Fibroblast of pulmonary artery (primary cell): ENCODE data around the gene PATJ.
"Not testable (repeated sequence)": the region's sequence is repeated elsewhere in the genome, so short reads cannot be mapped to it uniquely, and the experiment has no call there.

Experiments used
- DNase-seq: peaks from one replicate; pipeline ENCODE4 v3.0.0-alpha.2; 2010; ENCODE audit warnings: low read depth
- H3K4me3 ChIP-seq: replicated peaks from 2 replicates; pipeline ENCODE4 v1.5.1; 2011; ENCODE audit warnings: low read depth, mild to moderate bottlenecking, control low read depth, low read length, moderate library complexity
- TF ChIP-seq, protein P1 (sequence below): IDR thresholded peaks from 2 replicates; pipeline ENCODE4 v1.5.1; 2011; ENCODE audit warnings: mild to moderate bottlenecking, control low read depth, low read length, inconsistent platforms; ENCODE audit errors: missing control alignments

Gene PATJ

DNA sequence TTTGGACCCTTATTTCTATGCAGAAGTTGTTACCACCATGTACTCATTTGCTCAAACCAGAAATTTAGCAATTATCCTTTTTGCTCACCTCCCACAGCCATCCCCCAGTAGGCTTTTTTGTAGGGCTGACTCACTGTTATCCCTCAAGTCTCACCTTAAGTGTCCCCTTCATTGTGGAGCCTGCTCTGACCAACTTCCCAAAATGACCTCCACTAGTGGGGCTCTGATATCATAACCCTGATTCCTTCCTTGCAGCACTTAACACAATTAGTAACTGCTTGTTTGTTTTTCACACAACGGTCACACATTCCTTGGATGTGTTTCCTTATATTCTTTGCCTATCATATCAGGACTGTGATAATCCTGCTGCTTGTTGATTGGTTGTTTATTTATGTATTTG lies 76.7 kb downstream of the PATJ start:
- TF ChIP-seq, protein P1, sequence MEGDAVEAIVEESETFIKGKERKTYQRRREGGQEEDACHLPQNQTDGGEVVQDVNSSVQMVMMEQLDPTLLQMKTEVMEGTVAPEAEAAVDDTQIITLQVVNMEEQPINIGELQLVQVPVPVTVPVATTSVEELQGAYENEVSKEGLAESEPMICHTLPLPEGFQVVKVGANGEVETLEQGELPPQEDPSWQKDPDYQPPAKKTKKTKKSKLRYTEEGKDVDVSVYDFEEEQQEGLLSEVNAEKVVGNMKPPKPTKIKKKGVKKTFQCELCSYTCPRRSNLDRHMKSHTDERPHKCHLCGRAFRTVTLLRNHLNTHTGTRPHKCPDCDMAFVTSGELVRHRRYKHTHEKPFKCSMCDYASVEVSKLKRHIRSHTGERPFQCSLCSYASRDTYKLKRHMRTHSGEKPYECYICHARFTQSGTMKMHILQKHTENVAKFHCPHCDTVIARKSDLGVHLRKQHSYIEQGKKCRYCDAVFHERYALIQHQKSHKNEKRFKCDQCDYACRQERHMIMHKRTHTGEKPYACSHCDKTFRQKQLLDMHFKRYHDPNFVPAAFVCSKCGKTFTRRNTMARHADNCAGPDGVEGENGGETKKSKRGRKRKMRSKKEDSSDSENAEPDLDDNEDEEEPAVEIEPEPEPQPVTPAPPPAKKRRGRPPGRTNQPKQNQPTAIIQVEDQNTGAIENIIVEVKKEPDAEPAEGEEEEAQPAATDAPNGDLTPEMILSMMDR: no peak
- DNase-seq: no peak
- H3K4me3 ChIP-seq: no peak overlapping the region

DNA sequence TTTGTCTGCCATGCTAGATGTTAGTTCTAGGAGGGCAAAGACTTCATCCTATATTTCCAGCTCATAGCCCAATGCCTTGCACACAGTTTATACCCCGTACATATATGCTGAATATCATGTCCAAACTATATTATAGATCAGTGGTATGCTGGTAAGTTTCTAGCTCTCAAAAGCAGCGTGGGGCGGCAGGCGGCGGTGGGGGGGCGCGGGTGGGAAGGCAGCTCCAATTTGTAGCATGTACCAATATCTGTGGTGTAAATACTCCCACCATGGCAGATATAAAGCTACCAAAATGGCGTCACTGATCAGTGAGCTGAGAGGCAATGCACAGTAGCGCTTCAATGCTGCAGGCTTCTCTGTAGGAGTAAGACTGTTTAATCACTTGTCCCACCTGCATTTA lies 77.1 kb downstream of the PATJ start:
- DNase-seq: no peak
- TF ChIP-seq, protein P1: no peak
- H3K4me3 ChIP-seq: no peak overlapping the region

- TF ChIP-seq, protein P1: no peak
- no peak for DNase-seq
- H3K4me3 ChIP-seq: no peak overlapping the region
These were observed 83.1 kb downstream of the PATJ start for GRCh38 chr1:61825393-61825792.

- DNase-seq: peak; percentile 93
- TF ChIP-seq, protein P1: no peak
- no peak overlapping the region for H3K4me3 ChIP-seq
These were observed 86.5 kb downstream of the PATJ start for GRCh38 chr1:61828805-61829204.

DNA sequence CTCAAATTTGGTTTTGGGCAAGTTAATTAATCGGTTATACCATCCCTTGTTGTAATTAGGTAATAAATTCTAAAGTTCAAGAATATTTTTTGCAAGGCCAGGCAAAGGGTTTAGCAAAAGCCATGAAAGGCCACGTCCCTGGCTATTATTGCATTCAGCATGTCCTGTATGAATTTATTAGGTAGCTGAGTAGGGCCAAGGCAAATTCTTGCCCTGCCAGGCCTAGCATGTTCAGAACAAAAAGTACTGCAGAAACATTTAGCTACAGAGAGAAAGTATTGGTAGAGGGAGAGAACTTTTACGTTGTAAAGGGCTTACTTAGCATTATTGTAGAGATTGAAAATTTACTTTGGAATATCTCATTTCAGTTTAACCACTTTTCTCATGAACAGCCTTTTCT lies 94.4 kb downstream of the PATJ start:
- TF ChIP-seq, protein P1: no peak
- no peak for DNase-seq

DNA sequence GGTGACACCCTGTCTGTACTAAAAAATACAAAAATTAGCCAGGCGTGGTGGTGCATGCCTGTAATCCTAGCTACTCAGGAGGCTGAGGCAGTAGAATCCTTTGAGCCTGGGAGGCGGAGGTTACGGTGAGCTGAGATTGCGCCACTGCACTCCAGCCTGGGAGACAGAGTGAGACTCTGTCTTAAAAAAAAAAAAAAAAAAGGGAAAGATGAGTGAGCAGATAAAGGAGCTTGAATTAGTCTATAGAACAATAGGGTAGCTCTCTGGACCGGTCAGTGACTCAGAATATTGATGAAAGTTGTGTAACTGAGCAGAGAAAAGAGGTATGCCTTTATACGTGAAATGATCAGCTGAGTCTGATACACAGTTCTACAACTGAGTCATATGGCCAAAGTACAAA lies 95.3 kb downstream of the PATJ start:
- not testable (repeated sequence) for H3K4me3 ChIP-seq
- peak; percentile 66 for DNase-seq

More for the DNA sequence above, 94.4 kb downstream of the PATJ start:
- H3K4me3 ChIP-seq: no peak overlapping the region

GRCh38 chr1:61839679-61840078 lies 97.4 kb downstream of the PATJ start:
- TF ChIP-seq, protein P1: no peak
- no peak overlapping the region for H3K4me3 ChIP-seq
- DNase-seq: peak; percentile 65
